ENCODE measurements around the gene SKI.

DNA sequence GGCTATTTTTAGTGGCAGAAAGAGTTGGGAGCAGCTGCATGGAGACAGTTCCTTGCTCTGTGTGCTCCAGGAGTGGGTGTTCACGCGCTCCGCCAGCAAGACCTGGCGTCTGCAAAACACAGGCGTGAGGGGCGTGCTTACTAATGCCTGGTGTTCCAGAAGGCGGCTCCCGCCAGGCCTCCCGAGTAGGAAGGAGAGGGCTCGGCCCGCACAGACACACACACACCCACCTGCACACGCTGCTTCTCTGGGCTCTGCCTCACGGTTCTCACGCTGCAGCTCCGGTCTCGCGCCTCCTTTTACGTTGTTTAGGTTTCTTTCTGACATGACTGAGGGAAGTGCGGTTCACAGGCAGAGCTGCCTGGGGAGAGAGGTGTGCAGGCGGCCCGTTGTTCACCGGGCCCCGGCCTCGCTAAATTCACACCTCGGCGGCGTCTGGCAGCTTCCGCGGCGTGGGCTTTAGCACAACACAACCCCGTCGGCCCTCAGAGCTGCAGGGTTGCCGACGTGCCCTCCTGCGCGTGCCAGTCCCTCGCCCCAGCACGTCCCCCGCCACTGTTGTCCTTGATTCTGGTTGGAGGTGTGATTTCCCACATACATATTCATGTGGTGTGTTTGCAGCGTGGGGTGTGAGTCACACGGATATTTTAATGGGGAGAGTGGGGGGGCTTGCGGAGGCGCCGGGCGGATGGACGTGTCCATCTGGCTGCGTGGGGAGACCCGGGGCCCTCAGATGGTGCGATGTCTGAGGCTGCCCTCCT is 77.0 kb downstream of the SKI start:
- TF ChIP-seq, protein P1, sequence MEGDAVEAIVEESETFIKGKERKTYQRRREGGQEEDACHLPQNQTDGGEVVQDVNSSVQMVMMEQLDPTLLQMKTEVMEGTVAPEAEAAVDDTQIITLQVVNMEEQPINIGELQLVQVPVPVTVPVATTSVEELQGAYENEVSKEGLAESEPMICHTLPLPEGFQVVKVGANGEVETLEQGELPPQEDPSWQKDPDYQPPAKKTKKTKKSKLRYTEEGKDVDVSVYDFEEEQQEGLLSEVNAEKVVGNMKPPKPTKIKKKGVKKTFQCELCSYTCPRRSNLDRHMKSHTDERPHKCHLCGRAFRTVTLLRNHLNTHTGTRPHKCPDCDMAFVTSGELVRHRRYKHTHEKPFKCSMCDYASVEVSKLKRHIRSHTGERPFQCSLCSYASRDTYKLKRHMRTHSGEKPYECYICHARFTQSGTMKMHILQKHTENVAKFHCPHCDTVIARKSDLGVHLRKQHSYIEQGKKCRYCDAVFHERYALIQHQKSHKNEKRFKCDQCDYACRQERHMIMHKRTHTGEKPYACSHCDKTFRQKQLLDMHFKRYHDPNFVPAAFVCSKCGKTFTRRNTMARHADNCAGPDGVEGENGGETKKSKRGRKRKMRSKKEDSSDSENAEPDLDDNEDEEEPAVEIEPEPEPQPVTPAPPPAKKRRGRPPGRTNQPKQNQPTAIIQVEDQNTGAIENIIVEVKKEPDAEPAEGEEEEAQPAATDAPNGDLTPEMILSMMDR (IDR thresholded peaks at IDR 0.05): no peak
- TF ChIP-seq EZH2 (IDR thresholded peaks at IDR 0.05; ENCODE audit: borderline replicate concordance, insufficient read depth, low read depth, low read length, poor library complexity, severe bottlenecking): no peak

Data from B cell (primary cell).